Loucy (cell line): Measurements from ENCODE around the gene ZNF384.

Experiments
- H2AFZ ChIP-seq: fragments of 200-600 bp; sonication (generic); 2 replicates; pipeline ENCODE4 v1.6.0; 2016; ENCODE audit warnings: antibody characterized with exemption, mild to moderate bottlenecking, low read length, moderate library complexity
- H3F3A ChIP-seq: fragments of 200-600 bp; 2 replicates; pipeline ENCODE4 v1.6.0; 2016; ENCODE audit warnings: antibody characterized with exemption, low read depth, mild to moderate bottlenecking
- H3K27me3 ChIP-seq: fragments of 200-600 bp; sonication (generic); 2 replicates; pipeline ENCODE4 v1.6.1; 2014; ENCODE audit warnings: low read length, mild to moderate bottlenecking; ENCODE audit not compliant: insufficient read depth, poor library complexity, severe bottlenecking
- H3K36me3 ChIP-seq: fragments of 200-600 bp; sonication (generic); 2 replicates; pipeline ENCODE4 v1.6.1; 2016; ENCODE audit warnings: low read length; ENCODE audit not compliant: insufficient read depth
- H3K4me1 ChIP-seq: fragments of 200-600 bp; sonication (generic); 2 replicates; pipeline ENCODE4 v1.5.1; 2014; ENCODE audit warnings: low read length, mild to moderate bottlenecking; ENCODE audit not compliant: insufficient read depth, poor library complexity, severe bottlenecking
- H3K4me2 ChIP-seq: fragments of 200-600 bp; sonication (generic); 2 replicates; pipeline ENCODE4 v1.6.0; 2014; ENCODE audit warnings: antibody characterized with exemption, low read length, low read depth, mild to moderate bottlenecking; ENCODE audit not compliant: poor library complexity, severe bottlenecking
- H3K4me3 ChIP-seq: fragments of 200-600 bp; sonication (generic); 2 replicates; pipeline ENCODE4 v1.5.1; 2014; ENCODE audit warnings: low read length, mild to moderate bottlenecking, mixed read lengths; ENCODE audit not compliant: poor library complexity, severe bottlenecking
- H3K79me2 ChIP-seq: fragments of 200-600 bp; sonication (generic); 2 replicates; pipeline ENCODE4 v1.6.1; 2014; ENCODE audit warnings: low read length; ENCODE audit not compliant: insufficient read depth
- H3K9ac ChIP-seq: fragments of 200-600 bp; sonication (generic); 2 replicates; pipeline ENCODE4 v1.6.0; 2014; ENCODE audit warnings: mild to moderate bottlenecking, low read depth, low read length, moderate library complexity; ENCODE audit not compliant: poor library complexity, severe bottlenecking
- H3K9me2 ChIP-seq: fragments of 200-600 bp; sonication (generic); replicated peaks from 2 replicates; pipeline ENCODE4 v1.6.1; 2016; ENCODE audit warnings: low read depth, low read length, mixed read lengths
- H3K9me3 ChIP-seq: fragments of 200-600 bp; sonication (generic); 2 replicates; pipeline ENCODE4 v1.6.1; 2014; ENCODE audit warnings: mild to moderate bottlenecking, antibody characterized with exemption, low read length, low read depth; ENCODE audit not compliant: insufficient read depth
- H4K20me1 ChIP-seq: fragments of 200-600 bp; sonication (generic); 2 replicates; pipeline ENCODE4 v1.6.0; 2014; ENCODE audit warnings: antibody characterized with exemption, low read length, mild to moderate bottlenecking; ENCODE audit not compliant: insufficient read depth, poor library complexity, severe bottlenecking
- CTCF ChIP-seq: fragments of 200-600 bp; sonication (generic); conservative IDR thresholded peaks from 2 replicates; pipeline ENCODE4 v1.5.1; 2014; ENCODE audit warnings: mild to moderate bottlenecking, antibody characterized with exemption, low read length
- EZH2phosphoT487 ChIP-seq: fragments of 200-600 bp; IDR thresholded peaks from 2 replicates; pipeline ENCODE4 v1.6.1; 2018; ENCODE audit warnings: antibody characterized with exemption, mild to moderate bottlenecking, moderate library complexity, borderline replicate concordance

The ZNF384 gene

GRCh38 chr12:6653987-6654386 is 35.2 kb downstream of the ZNF384 start:
- Histone ChIP-seq H3K9ac (no peak overlapping the region), H3K4me1 (no peaks in the 10 kb centered on the region), H2AFZ (no peak overlapping the region), H3K4me3 (no peak overlapping the region), H3K27me3 (no peaks in the 10 kb centered on the region), H3K36me3 (peaks cover 21% of the 10 kb centered on the region; the same call in 1 of the 2 replicates), H3K79me2 (no peaks in the 10 kb centered on the region), H3K4me2 (no peak overlapping the region), H3K9me3 (no peaks in the 10 kb centered on the region), H3F3A (no peaks in the 10 kb centered on the region), H3K9me2 (no peaks in the 10 kb centered on the region), H4K20me1 (no peaks in the 10 kb centered on the region)
- TF ChIP-seq EZH2phosphoT487 = no peak
- no peak for TF ChIP-seq CTCF

- Histone ChIP-seq H3K9me2 (no peaks in the 10 kb centered on the region), H3K27me3 (no peaks in the 10 kb centered on the region), H3K36me3 (peaks cover 21% of the 10 kb centered on the region; the same call in 1 of the 2 replicates), H2AFZ (no peak overlapping the region), H3K4me2 (no peak overlapping the region), H3F3A (no peaks in the 10 kb centered on the region), H3K9me3 (no peaks in the 10 kb centered on the region), H3K4me3 (no peak overlapping the region), H3K9ac (no peak overlapping the region), H3K79me2 (no peaks in the 10 kb centered on the region), H3K4me1 (no peaks in the 10 kb centered on the region), H4K20me1 (no peaks in the 10 kb centered on the region)
- TF ChIP-seq EZH2phosphoT487 (no peak), CTCF (no peak)
Measured at GRCh38 chr12:6653342-6653741, 35.8 kb downstream of the ZNF384 start.

- no peaks in the 10 kb centered on the region for H3K9me2 ChIP-seq
- no peak for TF ChIP-seq EZH2phosphoT487
- TF ChIP-seq CTCF = no peak
- H4K20me1 ChIP-seq = no peaks in the 10 kb centered on the region
- H3K9me3 ChIP-seq = no peaks in the 10 kb centered on the region
- H3K79me2 ChIP-seq = no peaks in the 10 kb centered on the region
- H3K4me2 ChIP-seq = no peak overlapping the region
- H3K9ac ChIP-seq = no peak overlapping the region
- H2AFZ ChIP-seq = no peak overlapping the region
- H3K4me3 ChIP-seq = no peak overlapping the region
- no peaks in the 10 kb centered on the region for H3K27me3 ChIP-seq
- peaks cover 21% of the 10 kb centered on the region; the same call in 1 of the 2 replicates for H3K36me3 ChIP-seq
- no peaks in the 10 kb centered on the region for H3K4me1 ChIP-seq
- no peaks in the 10 kb centered on the region for H3F3A ChIP-seq
Measured at GRCh38 chr12:6652391-6652790, 36.8 kb downstream of the ZNF384 start.
